ENCODE measurements around the gene EML6.

Gene EML6

GRCh38 chr2:55011831-55012671 lies 288.6 kb downstream of the EML6 start:
- no peak for DNase-seq

GRCh38 chr2:55012672-55013484 lies 289.4 kb downstream of the EML6 start:
- DNase-seq: no peak

GRCh38 chr2:55013936-55014335 lies 290.5 kb downstream of the EML6 start:
- no peak for DNase-seq

GRCh38 chr2:55014962-55015939 lies 291.8 kb downstream of the EML6 start:
- peak; percentile 16 for DNase-seq

GRCh38 chr2:55017428-55017827 lies 294.0 kb downstream of the EML6 start:
- DNase-seq: no peak

- DNase-seq: no peak
These were observed 294.4 kb downstream of the EML6 start for GRCh38 chr2:55017880-55018279.

GRCh38 chr2:55018619-55019018 lies 295.2 kb downstream of the EML6 start:
- no peak for DNase-seq

- DNase-seq: no peak
These were observed 296.2 kb downstream of the EML6 start for GRCh38 chr2:55019526-55020258.
